Measurements from ENCODE around the gene CYP2S1.

- TF ChIP-seq POLR2A (IDR thresholded peaks at IDR 0.05) (no peak), CTCF (IDR thresholded peaks at IDR 0.05) (no peak)
Observed at GRCh38 chr19:41186971-41187883, 5.8 kb upstream of the CYP2S1 start.

Data from Peyer's patch (tissue), 4 donors.